Gastrocnemius medialis (tissue), 4 donors: ENCODE measurements around the gene PGPEP1.
A peak's percentile ranks its signal among the peaks of the same experiment; 100 is the strongest.

Experiments used
- POLR2A ChIP-seq, 2 donors: fragments of 450-650 bp; IDR thresholded peaks; one replicate each; pipeline ENCODE4 v1.6.1; 2017; ENCODE audit warnings: antibody characterized with exemption in 2 of 2, mild to moderate bottlenecking in 2 of 2, moderate library complexity in 2 of 2
- TF ChIP-seq, protein P1 (sequence below), 5 experiments: fragments of 450-650 bp in 3 of 5; fragments of 200-600 bp in 2 of 5; sonication (generic) in 2 of 5; IDR thresholded peaks in 4 of 5; conservative IDR thresholded peaks in 1 of 5; 1 replicate in 4 of 5; 2 replicates in 1 of 5; pipeline ENCODE4 v1.5.1; 2016 to 2019; ENCODE audit warnings: antibody characterized with exemption in 5 of 5, mild to moderate bottlenecking in 3 of 5, moderate library complexity in 3 of 5

GRCh38 chr19:18408053-18408476 is 67.7 kb downstream of the PGPEP1 start:
- TF ChIP-seq, protein P1, sequence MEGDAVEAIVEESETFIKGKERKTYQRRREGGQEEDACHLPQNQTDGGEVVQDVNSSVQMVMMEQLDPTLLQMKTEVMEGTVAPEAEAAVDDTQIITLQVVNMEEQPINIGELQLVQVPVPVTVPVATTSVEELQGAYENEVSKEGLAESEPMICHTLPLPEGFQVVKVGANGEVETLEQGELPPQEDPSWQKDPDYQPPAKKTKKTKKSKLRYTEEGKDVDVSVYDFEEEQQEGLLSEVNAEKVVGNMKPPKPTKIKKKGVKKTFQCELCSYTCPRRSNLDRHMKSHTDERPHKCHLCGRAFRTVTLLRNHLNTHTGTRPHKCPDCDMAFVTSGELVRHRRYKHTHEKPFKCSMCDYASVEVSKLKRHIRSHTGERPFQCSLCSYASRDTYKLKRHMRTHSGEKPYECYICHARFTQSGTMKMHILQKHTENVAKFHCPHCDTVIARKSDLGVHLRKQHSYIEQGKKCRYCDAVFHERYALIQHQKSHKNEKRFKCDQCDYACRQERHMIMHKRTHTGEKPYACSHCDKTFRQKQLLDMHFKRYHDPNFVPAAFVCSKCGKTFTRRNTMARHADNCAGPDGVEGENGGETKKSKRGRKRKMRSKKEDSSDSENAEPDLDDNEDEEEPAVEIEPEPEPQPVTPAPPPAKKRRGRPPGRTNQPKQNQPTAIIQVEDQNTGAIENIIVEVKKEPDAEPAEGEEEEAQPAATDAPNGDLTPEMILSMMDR (IDR thresholded peaks at IDR 0.05 in 4 of 5, conservative IDR thresholded peaks at IDR 0.05 in 1 of 5): peak in 3 of 5 experiments; percentile 15 to 40 (median 36)
- TF ChIP-seq POLR2A (IDR thresholded peaks at IDR 0.05): no peak
